ENCODE results near the gene BTNL3. TPM values are rescaled to one million over a fixed set of nuclear protein-coding genes. Genes with fewer than 3 reads are reported as not detected.

BTNL3 gene
- total and polyA plus RNA-seq, 9 of the 15 experiments (the other 6 are each of a cell fraction or from before 2014, with no cell fraction given), result 0.03 to 0.44 (median 0.04) TPM; not detected in 4

GRCh38 chr5:181052672-181053487 lies 64.2 kb downstream of the BTNL3 start (continued):
- TF ChIP-seq, protein P1, sequence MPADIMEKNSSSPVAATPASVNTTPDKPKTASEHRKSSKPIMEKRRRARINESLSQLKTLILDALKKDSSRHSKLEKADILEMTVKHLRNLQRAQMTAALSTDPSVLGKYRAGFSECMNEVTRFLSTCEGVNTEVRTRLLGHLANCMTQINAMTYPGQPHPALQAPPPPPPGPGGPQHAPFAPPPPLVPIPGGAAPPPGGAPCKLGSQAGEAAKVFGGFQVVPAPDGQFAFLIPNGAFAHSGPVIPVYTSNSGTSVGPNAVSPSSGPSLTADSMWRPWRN (IDR thresholded peaks at IDR 0.05; ENCODE audit: low read depth), result no peak
- TF ChIP-seq KDM2B (CRISPR knock-in tag; IDR thresholded peaks at IDR 0.05) (0 out of 2 replicates have a peak, but pooled peaks have one; percentile 63), ZBTB11 (CRISPR knock-in tag; IDR thresholded peaks at IDR 0.05) (no peak), ZNF384 (IDR thresholded peaks at IDR 0.05; ENCODE audit: low read depth, low read length) (no peak), ZNF518B (CRISPR knock-in tag; IDR thresholded peaks at IDR 0.05) (no peak), FOXP4 (CRISPR knock-in tag; IDR thresholded peaks at IDR 0.05; ENCODE audit: borderline replicate concordance) (no peak), SMAD1 (IDR thresholded peaks at IDR 0.05; ENCODE audit: low read depth, low read length, partially characterized antibody) (no peak), ZSCAN29 (IDR thresholded peaks at IDR 0.05) (peak; percentile 91), FOXO4 (CRISPR knock-in tag; IDR thresholded peaks at IDR 0.05) (no peak), PHTF2 (CRISPR knock-in tag; IDR thresholded peaks at IDR 0.05) (no peak), ARID3B (CRISPR knock-in tag; IDR thresholded peaks at IDR 0.05; ENCODE audit: borderline replicate concordance) (no peak), ZNF707 (CRISPR knock-in tag; conservative IDR thresholded peaks at IDR 0.05) (no peak)
